Measurements from ENCODE around the gene PREB.

DNA sequence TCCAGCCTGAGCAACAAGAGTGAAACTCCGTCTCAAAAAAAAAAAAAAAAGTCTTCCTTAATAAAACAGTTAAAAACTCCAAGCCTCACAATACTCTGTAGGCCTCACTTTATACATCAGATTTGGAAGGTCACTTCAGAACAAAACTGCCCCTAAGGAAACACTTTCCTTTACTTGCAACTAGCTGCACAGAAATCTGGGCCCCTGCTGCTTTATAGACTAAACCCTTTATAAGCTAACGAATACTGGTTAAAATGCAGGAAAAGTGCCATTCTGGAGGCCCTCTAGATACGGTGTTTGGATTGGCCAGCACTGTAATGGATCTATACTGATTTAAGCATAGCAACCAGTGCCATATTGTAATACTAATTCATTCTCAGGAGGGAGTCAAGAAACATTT is 9.3 kb downstream of the PREB start:
- no peak for TF ChIP-seq ZNF274 (IDR thresholded peaks at IDR 0.05; ENCODE audit: low read depth, low read length)
- TF ChIP-seq SUZ12 (IDR thresholded peaks at IDR 0.05; ENCODE audit: extremely low read depth, insufficient read depth, insufficient read length), result no peak
